ENCODE results near the gene FAM107B.
"Not testable (repeated sequence)": the region's sequence is repeated elsewhere in the genome, so short reads cannot be mapped to it uniquely, and the experiment has no call there.

The FAM107B gene

GRCh38 chr10:14820010-14820774 is 45.5 kb upstream of the FAM107B start:
- no peak for DNase-seq
- no peak overlapping the region for H3K27ac ChIP-seq
- H3K9me3 ChIP-seq (ENCODE audit: severe bottlenecking), result no peaks in the 10 kb centered on the region
- TF ChIP-seq CTCF (IDR thresholded peaks at IDR 0.05; ENCODE audit: low read depth, low read length), result no peak
- H3K4me3 ChIP-seq (ENCODE audit: low read depth, low read length), result no peak overlapping the region
- no peaks in the 10 kb centered on the region for H3K27me3 ChIP-seq (ENCODE audit: insufficient read depth, low read depth, severe bottlenecking)
- no peaks in the 10 kb centered on the region for H3K36me3 ChIP-seq

GRCh38 chr10:14816717-14817116 is 42.0 kb upstream of the FAM107B start:
- not testable (repeated sequence) for H3K9me3 ChIP-seq (ENCODE audit: severe bottlenecking); H3K4me3 ChIP-seq (ENCODE audit: low read depth, low read length); H3K27me3 ChIP-seq (ENCODE audit: insufficient read depth, low read depth, severe bottlenecking); H3K36me3 ChIP-seq; DNase-seq; H3K27ac ChIP-seq

- H3K36me3 ChIP-seq, result no peaks in the 10 kb centered on the region
- H3K4me3 ChIP-seq (ENCODE audit: low read depth, low read length), result no peak overlapping the region
- no peak for TF ChIP-seq CTCF (IDR thresholded peaks at IDR 0.05; ENCODE audit: low read depth, low read length)
- no peaks in the 10 kb centered on the region for H3K27me3 ChIP-seq (ENCODE audit: insufficient read depth, low read depth, severe bottlenecking)
- DNase-seq, result no peak
- H3K27ac ChIP-seq, result no peak overlapping the region
- H3K9me3 ChIP-seq (ENCODE audit: severe bottlenecking), result no peaks in the 10 kb centered on the region
These were observed 41.0 kb upstream of the FAM107B start for GRCh38 chr10:14815681-14816080.

- Histone ChIP-seq H3K9me3 (ENCODE audit: severe bottlenecking) (no peaks in the 10 kb centered on the region), H3K4me3 (ENCODE audit: low read depth, low read length) (no peak overlapping the region), H3K27me3 (ENCODE audit: insufficient read depth, low read depth, severe bottlenecking) (no peaks in the 10 kb centered on the region), H3K27ac (no peak overlapping the region), H3K36me3 (no peaks in the 10 kb centered on the region)
- no peak for DNase-seq
- no peak for TF ChIP-seq CTCF (IDR thresholded peaks at IDR 0.05; ENCODE audit: low read depth, low read length)
These were observed 37.6 kb upstream of the FAM107B start for GRCh38 chr10:14812271-14812670.

GRCh38 chr10:14810969-14811953 is 36.6 kb upstream of the FAM107B start:
- DNase-seq, result no peak
- TF ChIP-seq CTCF (IDR thresholded peaks at IDR 0.05; ENCODE audit: low read depth, low read length), result no peak
- Histone ChIP-seq H3K27ac (no peak overlapping the region), H3K36me3 (no peaks in the 10 kb centered on the region), H3K9me3 (ENCODE audit: severe bottlenecking) (no peaks in the 10 kb centered on the region), H3K4me3 (ENCODE audit: low read depth, low read length) (no peak overlapping the region), H3K27me3 (ENCODE audit: insufficient read depth, low read depth, severe bottlenecking) (no peaks in the 10 kb centered on the region)

- no peak for DNase-seq
- no peaks in the 10 kb centered on the region for H3K9me3 ChIP-seq (ENCODE audit: severe bottlenecking)
- H3K36me3 ChIP-seq, result no peaks in the 10 kb centered on the region
- H3K27ac ChIP-seq, result no peak overlapping the region
- H3K27me3 ChIP-seq (ENCODE audit: insufficient read depth, low read depth, severe bottlenecking), result no peaks in the 10 kb centered on the region
- no peak for TF ChIP-seq CTCF (IDR thresholded peaks at IDR 0.05; ENCODE audit: low read depth, low read length)
- no peak overlapping the region for H3K4me3 ChIP-seq (ENCODE audit: low read depth, low read length)
These were observed 31.6 kb upstream of the FAM107B start for GRCh38 chr10:14806318-14806717.
